NCI-H460 (cell line): ENCODE measurements around the gene UTF1. TPM values are rescaled to one million over a fixed set of nuclear protein-coding genes. Genes with fewer than 3 reads are reported as not detected.
A peak's percentile ranks its signal among the peaks of the same experiment; 100 is the strongest.
"Not testable (repeated sequence)": the region's sequence is repeated elsewhere in the genome, so short reads cannot be mapped to it uniquely, and the experiment has no call there.

ENCODE experiments used
- DNase-seq: peaks from one replicate; pipeline ENCODE4 v3.0.0-alpha.2; 2016; ENCODE audit warnings: low read depth; ENCODE audit errors: extremely low read depth
- total RNA-seq: library from RNA; depleted of rRNA; stranded (reverse); fragments of >200 nt; shearing (Covaris generic); gene quantifications from 2 replicates; pipeline ENCODE4 v1.2.3, GENCODE V29; 2014

UTF1 gene
- total RNA-seq, 1 experiment from 2014 or later, result not detected

DNA sequence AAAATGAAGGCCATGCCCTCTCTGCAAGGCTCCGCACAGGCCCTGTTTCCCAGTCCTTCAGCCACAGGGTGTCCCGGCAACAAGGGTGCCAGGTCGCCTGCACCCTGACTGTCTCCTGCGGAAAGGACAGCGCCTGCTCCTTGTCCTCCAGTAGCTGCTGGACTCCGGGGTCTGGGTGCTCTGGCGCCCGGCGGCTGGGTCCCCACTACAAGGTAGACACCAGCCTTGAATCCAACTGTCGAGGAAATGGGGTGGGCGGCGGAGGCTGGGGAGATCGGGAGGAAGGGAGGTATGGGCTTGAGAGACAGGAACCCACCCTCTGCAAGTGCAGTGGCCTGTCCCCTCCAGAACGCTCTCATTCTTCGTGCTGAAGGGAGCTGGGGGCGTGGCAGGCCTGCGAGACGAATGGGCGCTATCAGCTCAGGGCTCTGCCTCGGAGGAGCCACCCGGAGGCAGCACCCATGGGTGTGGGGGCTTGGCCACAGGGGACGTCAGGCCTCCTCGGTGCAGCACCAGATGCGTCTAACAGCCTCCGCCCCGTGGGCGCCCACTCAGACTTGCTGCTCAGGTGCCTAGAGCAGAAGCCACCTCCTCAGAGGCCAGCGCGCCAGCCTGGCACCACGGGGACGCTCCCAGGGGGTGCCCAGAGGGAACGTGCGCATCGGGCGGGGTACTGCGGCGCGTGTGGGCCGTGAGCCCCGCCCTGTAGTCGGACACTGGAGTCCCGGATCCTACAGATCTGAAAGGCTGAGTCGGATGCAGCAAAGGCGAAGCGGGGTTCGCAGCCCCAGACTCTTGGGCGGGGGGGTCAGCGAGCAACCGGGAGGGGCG lies 31.1 kb downstream of the UTF1 start:
- peak; percentile 52 for DNase-seq

DNA sequence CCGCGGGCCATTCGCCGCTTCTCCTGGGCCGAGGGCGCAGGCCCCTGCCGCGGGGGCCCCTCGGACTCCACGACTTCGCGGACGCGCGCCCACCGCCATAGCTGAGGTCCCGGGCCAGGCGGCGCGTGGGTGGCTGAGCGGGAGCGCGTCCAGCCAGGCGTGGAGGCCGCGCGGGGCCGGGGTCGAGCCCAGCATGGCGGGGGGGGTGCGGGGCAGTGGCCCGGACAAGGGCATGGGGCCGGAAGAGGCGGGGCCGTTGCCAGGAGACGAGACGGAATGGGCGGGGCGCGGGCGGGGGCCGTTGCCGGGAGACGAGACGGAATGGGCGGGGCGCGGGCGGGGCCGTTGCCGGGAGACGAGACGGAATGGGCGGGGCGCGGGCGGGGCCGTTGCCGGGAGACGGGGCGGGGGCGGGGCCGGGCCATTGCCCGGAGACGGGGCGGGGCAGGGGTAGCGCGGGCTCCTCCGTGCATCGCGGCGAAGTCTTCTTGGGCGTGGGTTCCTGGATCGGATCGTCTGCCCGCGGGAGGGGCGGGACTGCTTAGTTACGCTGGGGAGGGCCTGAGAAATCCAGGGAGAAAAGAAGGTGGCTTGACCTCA lies 31.8 kb downstream of the UTF1 start:
- DNase-seq, result peak; percentile 65

DNA sequence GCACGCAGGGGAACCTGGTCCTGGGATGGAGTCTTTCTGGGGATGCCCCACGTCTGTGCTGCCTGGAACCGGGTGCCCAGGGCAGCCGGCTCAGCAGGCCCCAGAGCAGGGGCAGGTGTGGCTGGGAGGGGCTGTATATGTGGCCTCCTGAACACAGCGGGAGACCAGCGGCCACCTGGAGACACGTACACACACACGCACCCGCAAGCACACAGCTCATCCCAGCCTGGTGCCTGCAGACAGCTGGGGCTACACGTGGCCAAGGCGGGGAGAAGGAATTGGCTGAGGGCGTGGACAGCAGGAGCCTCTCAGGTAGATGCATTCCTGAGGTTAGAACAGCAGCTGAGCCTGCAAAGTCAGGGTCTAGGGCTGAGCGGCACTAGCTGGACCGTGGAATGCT lies 32.7 kb downstream of the UTF1 start:
- no peak for DNase-seq

DNA sequence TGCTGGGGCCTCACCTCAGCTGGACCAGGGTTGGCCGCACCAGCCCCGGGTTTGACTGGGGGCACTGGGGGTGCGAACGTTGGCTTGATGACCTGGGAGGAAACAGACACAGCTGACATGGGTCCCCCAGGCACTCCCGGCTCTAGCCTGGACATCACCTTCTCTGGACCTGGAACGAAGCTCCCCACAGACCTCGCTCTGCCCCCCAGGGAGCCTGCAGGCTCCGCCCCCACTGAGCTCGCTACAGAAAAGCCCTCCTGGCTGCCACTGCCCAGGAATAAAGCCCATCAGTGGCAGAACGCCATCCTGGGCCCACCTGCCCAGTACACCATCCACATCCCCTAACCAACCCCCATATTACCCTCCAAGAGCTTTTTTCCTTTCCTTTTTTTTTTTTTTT lies 33.7 kb downstream of the UTF1 start:
- DNase-seq, result no peak

DNA sequence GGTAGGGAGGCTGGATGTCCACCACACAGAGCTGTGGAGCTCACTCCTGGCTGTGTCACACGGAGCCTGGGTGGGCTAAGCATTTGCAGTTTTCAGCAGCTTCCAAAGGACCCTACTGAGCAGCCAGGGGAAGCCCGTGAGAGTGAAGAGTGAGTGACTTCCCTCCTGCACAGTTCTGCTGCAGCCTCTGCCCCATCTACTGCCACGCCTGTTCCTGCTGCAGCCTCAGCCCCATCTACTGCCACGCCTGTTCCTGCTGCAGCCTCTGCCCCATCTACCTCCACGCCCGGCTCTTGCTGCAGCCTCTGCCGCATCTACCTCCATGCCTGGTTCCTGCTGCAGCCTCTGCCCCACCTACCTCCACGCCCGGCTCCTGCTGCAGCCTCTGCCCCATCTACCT lies 34.4 kb downstream of the UTF1 start:
- DNase-seq, result no peak

DNA sequence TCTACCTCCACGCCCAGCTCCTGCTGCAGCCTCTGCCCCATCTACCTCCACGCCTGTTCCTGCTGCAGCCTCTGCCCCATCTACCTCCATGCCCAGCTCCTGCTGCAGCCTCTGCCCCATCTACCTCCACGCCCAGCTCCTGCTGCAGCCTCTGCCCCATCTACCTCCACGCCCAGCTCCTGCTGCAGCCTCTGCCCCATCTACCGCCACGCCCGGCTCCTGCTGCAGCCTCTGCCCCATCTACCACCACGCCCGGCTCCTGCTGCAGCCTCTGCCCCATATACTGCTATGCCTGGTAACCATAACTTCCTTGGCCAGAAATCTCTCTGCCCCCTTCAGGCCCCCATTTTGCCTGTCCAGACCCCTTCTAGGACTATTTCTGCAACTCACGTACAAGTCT lies 35.0 kb downstream of the UTF1 start:
- DNase-seq, result not testable (repeated sequence)

DNA sequence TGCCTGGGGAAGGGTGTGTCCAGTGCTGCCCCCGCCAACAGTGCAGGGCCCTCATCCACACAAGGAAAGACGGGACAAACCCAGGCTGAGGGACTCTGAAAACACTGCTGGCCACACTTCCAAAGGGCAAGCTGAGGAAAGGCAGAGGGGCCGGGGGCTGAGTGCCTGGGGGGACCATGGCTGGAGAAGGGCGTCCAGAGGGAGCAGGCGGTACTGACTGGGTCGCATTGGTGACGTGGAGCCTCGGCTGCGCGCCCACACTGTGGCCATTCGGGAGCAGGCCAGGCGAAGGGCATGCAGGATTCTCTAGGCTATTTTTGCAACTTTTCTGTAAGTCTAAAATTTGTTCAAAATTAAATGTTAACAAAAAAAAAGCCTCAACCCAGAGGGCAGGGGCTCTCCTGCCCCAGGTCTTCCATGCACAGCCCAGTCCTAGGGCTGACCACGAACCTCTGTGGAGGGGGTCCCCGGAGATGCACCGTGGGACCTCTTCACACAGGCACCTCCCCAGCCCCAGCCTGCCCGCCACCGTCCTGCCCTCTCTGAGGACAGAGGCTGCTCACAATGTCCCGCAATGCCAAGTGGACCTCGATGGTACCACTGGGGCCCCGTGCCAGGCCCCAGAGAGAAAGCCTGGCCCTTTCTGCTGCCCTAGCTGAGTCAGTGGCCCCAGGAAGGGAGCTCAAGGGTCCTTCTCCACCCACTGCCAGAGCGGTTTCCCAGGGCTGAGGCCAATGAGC lies 36.2 kb downstream of the UTF1 start:
- no peak for DNase-seq

DNA sequence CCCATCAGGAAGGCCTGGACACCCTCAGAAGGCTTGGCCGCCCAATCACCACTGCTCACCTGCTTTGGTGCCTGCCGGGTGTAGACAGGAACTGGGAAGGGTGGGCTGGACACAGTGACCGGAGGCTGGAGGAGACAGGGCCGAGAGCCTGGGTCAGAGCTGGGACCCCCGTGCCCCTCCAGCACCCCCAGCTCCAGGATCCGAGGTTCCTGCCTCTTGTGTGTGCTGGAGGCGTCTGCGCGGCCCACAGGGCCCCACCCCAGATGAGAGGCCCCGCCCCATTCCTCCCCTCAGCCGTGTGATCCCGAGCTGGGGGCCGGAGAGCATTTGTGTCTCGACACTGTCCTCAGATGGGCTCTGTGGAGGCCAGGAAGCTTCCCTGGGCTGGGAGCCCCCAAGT lies 37.3 kb downstream of the UTF1 start:
- no peak for DNase-seq

DNA sequence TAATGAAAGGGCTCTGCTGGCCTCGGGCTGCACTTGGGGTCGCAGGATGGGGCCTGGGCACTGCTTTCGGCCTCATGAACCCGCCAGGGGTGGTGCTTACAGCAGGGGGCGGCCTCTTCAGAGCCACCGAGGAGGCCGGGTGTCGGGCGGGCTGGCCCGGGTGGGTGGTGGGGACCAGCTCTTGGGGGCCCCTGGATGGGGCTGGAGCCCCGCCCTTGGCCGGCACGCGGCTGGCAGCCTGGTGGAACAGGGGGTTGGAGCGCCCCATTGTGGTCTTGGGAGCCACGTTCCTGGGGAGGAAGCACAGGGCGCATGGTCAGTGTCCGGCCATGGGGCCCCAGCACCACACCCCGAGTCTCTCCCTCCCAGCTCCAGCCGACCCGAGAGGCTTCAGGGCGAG lies 37.8 kb downstream of the UTF1 start:
- DNase-seq, result no peak

DNA sequence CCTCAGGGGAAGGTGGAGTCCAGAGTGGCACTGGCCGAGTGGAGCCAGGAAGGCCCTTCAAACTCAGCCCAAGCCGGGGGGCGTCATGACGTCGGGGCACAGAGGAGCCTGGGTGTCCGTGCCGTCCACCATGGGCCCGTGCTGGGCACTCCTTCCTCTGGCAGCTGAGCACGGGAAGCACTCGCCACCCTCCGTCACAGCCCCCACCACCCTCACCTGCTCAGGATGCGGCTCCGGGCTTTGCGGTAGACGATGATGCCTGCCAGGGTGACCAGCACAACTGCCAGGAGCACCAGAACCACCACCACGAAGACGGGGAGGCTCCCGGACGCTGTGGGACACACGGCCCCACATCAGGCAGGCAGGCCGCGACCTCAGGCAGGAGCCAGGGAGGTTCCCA lies 38.5 kb downstream of the UTF1 start:
- no peak for DNase-seq

DNA sequence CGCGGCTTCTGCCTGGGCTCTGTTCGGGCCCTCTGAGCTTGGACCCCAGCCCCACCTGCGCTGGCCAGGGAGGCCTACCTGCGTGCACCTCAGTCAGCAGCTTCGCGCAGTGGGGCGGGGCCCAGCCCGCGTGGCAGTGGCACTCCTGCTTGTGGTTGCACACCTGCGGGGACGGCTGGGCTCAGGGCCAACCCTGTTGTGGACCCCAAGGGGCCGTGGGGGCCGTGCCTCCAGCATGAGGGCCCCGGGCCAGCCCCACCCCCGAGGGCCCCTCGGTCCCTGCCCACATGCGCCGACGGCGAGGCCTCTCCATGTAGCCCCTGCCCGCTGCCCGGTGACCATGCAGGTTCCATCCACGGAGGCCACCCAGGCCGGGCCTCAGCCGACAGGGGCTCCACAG lies 39.4 kb downstream of the UTF1 start:
- DNase-seq, result no peak

DNA sequence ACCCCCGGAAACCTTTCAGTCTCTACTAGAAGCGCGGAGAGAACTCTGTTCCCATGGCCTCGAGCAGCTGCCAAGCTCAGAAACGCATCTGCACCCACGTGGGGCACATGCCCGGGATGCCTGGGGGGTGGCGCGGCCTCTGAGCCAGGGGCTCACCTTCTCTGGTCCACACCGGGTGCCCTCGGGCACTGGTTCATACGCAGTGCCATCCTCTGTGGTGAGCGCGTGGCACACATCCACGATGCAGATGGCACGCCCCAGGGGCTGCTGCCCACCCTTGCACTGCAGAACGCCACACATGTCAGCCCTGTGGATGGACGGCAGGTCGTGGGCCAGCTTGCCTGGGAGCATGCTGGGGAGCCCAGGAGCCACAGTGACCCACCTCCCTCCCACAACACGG lies 40.2 kb downstream of the UTF1 start:
- DNase-seq, result no peak

DNA sequence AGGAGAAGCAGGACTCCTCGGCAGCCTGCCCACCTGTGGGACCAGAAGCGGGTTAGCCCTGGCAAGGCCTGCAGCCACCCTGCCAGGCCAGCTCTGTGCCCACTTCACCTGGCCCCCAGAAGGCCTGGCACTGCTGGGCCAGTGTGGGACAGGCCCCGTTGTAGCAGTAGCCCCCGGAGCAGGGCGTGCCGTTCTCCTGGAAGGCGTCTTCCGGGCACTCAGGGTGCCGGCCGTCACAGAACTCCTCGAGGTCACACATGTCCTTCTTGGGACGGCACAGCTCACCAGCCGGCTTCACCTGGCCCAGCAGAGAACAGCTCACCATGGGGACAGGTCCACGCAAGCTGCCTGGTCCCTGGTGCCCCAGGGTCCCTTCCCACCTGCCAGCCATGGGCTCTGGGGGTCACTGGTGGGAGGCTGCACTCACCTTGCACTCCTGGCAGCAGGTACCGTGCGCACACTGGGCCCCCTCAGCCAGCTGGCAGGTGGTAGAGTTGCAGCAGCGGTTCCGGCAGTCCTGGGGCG lies 40.8 kb downstream of the UTF1 start:
- DNase-seq, result no peak

DNA sequence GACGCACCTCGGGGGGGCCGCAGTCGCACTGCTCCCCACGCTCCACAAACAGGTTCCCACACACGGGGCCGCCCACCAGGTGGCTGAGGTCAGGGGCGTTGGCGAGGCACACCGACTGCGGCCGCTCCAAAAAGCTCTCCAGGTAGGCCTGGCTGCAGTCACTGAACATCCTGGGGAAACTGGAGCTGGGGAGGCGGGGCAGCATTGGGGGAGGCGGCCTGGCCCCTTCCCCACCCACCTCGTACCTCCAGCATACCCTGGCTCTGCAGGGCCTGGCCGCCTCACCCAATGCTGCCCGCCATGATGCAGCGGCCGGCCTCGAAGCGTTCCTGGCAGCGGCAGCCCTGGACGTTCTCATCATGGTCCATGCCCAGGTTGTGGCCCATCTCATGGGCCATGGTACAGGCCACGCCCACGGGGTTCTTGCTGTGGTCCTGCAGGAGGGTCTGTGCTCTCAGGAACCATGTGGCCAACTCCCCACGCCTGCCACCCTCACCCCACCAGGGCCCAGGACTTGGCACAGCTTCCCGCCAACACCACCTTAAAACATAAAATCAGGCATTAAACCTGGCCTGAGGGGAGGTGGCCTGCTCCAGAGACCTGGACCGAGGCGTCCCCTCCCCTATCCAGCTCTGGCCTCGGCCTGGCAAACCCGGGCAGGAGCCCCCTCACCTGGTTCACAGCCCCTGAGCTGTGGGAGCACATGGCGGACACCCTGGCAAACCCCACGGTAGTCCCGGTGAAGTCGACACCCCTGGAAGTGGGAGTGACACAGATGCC lies 41.7 kb downstream of the UTF1 start:
- DNase-seq, result no peak

DNA sequence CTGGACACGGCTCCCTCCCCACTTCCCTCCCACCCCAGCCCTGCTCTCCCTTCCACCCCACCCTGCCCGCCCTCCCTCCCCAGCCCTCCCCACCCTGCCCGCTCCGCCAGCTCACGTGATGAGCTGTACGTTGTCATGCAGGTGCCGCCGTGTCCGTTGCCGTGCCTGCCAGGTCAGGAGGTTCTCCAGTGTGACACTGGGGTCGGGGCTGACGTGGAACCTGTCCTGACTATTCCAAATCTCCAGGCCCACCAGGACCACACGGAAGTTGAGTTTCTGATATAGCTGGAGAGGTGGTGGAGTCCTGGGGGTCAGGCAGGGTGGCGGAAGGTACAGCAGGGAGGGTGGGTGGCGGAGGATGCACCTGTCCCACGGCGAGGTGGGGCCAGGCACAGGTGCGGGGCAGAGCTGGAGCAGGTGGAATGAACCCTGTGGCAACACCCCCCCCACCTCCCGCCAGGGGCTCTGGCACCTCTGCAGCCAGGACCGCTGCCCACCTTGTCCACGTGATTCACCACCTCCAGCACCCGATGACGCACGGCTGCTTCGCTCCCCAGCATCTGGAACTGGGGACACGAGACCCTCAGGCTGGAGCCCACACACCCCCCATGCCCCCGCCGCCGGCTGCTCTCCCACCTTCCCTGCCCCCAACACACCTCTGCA lies 42.4 kb downstream of the UTF1 start:
- no peak for DNase-seq

DNA sequence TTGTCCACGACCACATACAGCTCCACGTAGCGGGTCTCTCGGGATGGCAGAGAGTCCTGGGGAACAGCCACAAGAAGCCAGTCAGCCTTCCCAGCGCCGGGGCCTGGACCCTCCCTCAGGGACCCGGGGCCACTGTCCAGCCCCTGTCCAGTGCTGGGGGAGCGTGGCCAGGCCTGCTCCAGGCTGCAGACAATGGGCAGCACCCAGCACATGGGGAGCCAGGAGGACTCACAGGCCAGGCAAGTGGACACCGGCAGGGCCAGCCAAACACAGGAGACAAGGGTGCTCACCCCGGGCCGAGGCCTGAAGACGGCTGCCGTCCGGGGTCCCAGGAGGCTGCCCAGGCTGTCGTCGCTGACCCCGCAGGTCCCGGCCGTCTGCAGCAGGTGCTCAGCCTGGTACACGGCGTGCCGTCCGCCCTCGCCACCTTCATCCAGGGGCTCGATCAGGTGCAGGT lies 43.0 kb downstream of the UTF1 start:
- no peak for DNase-seq

DNA sequence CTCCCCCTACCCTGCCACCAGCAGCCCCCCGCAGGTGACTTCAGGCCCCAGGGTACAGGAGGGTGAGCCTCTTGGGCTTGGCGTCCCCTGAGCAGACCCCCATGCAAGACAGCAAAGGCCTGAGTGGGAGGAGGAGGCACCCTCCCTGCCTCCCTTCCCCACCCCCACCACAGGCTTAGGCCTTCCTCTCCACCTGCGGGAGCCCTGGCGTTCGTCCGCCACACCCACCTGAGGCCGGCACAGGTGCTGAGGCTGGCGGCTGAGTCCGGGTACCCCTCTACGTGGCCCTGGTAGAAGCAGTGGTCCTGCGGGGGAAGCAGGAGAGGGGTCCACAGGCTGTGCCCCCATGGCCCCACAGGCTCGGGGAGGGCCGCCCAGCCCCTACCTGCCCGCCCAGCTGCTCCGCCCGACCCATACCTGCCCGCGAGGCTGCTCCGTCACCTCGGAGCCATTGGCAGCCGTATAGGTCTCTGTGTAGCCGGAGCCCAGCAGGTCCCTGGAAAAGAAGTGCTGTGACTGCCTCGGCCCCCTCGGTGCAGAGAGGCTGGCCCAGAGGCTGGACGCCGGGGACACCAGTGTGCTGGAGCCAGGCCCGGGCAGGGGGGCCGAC lies 43.6 kb downstream of the UTF1 start:
- DNase-seq, result no peak

DNA sequence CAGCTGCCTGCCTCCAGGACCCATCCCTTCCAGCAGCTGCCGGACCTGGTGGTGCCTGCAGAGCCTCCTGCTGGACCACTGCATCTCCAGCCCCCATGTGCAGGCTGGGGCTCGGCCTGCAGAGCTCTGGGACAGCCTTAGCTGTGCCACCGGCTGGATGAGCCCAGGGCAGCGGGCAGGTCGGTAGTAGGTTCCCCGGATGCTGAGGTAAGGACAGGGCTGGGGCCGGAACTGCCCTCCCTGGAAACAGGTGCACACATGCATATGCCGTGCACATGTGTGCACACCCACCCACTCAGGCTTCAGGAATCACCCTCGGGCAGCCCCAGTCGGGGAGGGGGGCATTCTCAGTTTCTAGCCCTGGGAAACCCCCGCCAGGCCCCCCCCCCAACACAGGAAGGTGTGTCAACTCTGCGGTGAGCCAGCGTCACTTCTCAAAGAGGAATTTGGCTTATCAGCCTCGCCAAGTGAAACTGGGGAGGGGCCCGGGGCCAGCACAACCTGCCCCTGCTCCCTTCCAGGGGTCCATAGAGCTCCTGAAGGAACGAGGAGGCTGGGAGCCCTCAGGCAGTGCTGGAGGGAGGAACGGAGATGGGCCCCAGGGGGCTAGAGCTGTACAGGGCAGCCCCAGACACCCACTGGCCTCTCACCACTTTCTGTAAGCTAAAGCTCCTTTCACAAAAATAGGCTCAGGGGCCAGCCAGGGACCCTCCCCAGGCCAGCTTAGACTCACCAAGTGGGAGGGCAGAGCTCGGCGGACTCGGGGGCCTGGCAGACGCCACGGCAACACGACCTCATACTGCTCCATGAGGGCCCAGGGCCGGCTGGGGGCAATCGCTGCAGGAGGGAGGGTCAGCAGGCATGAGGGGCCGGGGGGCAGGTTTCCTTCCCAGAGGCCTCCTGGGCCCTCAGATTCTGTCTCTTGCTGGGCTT lies 45.0 kb downstream of the UTF1 start:
- no peak for DNase-seq

DNA sequence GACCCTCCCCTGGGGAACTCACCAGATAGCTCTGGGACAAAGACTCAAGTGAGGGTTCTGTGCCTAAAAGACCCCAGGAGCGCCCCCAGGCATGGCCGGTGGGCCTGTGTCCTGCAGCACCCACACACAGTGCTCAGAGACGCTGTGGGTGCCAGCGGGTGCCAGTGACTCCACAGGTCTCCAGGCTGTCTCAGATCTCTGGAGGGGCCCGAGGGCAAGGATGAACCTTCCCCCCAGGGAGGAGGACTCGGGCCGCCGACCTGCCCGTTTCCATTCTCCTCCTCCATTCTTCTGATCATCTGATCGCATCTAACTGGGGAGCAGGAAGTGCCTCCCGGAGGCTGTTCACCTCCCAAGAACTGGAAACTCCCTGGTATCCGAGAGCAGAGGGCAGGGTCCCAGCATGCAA lies 45.7 kb downstream of the UTF1 start:
- DNase-seq, result no peak
